Hematopoietic multipotent progenitor cell treated with erythropoietin and hydrocortisone succinate and interleukin-3 and kit ligand, for 4 days (in vitro differentiated cells): Measurements from ENCODE around the gene TMF1.

Source experiments
- DNase-seq: peaks from one replicate; pipeline ENCODE4 v3.0.0-alpha.2; 2015

Gene TMF1

GRCh38 chr3:68972358-68972979 is 79.7 kb downstream of the TMF1 start:
- DNase-seq: peak; percentile 85
